Kidney (tissue), 14 donors: ENCODE measurements around the gene FARP2. TPM values are rescaled to one million over a fixed set of nuclear protein-coding genes. Genes with fewer than 3 reads are reported as not detected.

Experiments
- DNase-seq, 5 donors: peaks; one replicate each; pipeline ENCODE4 v3.0.0-alpha.2; 2013 to 2020
- FAIRE-seq: peaks from 2 replicates; lab custom pipeline; 2012; peaks lifted over from hg19 to GRCh38; lab: Jason Lieb, UNC
- H3K27ac ChIP-seq, 2 donors: one replicate each; pipeline ENCODE4 v1.7.0; 2013; ENCODE audit warnings: low read depth in 2 of 2, low read length in 2 of 2, inconsistent platforms in 1 of 2
- H3K27me3 ChIP-seq: one replicate; pipeline ENCODE4 v1.7.1; 2013; ENCODE audit warnings: low read length, inconsistent platforms; ENCODE audit not compliant: control insufficient read depth, insufficient read depth
- H3K36me3 ChIP-seq, 3 donors: one replicate each; pipeline versions ENCODE4 v1.7.0 to v1.7.1; 2013; ENCODE audit warnings: low read length in 3 of 3, control low read depth in 1 of 3, inconsistent platforms in 1 of 3; ENCODE audit not compliant: insufficient read depth in 3 of 3, control insufficient read depth in 2 of 3
- H3K4me1 ChIP-seq, 3 donors: one replicate each; pipeline versions ENCODE4 v1.7.0 to v1.7.1; 2013; ENCODE audit warnings: low read length in 3 of 3, inconsistent platforms in 1 of 3, low read depth in 1 of 3; ENCODE audit not compliant: control insufficient read depth in 2 of 3, insufficient read depth in 2 of 3
- H3K4me3 ChIP-seq, 3 donors: one replicate each; pipeline versions ENCODE4 v1.7.0 to v1.8.1; 2013; ENCODE audit warnings: low read length in 3 of 3, control low read depth in 1 of 3, inconsistent platforms in 1 of 3
- H3K9ac ChIP-seq, 3 donors: one replicate each; pipeline versions ENCODE4 v1.7.0 to v1.7.1; 2013; ENCODE audit warnings: low read length in 3 of 3, control low read depth in 1 of 3, inconsistent platforms in 1 of 3
- H3K9me3 ChIP-seq, 3 donors: one replicate each; pipeline versions ENCODE4 v1.7.0 to v1.7.1; 2013; ENCODE audit warnings: low read length in 3 of 3, control low read depth in 1 of 3, inconsistent platforms in 1 of 3; ENCODE audit not compliant: control insufficient read depth in 2 of 3, insufficient read depth in 1 of 3
- intact Hi-C: fragments of 100-400 bp; cut with DNase I; formaldehyde crosslinking; loops from one replicate; pipeline ENCODE4 v1.11.1; 2022
- polyA plus RNA-seq: library from polyadenylated mRNA; stranded (reverse); fragments of 350-450 nt; fragmentation: Illumina TruSeq; extraction: RNeasy Lipid Tissue Mini Kit (QIAGEN cat#74804); gene quantifications from one replicate; pipeline ENCODE4 v1.2.3, GENCODE V29; 2014; ENCODE audit warnings: low read depth, low replicate concordance; ENCODE audit not compliant: insufficient read depth
- total RNA-seq: library from RNA; stranded (reverse); fragmentation: NEBNext Ultra II Directional; extraction: Animal tissue kit (Norgen Biotek cat#: 25700); gene quantifications from one replicate; pipeline ENCODE4 v1.2.1, GENCODE V29; 2021
- TF ChIP-seq, protein P1 (sequence below): IDR thresholded peaks from 3 replicates; pipeline ENCODE4 v1.5.1; 2012; ENCODE audit warnings: mild to moderate bottlenecking, moderate library complexity, borderline replicate concordance; ENCODE audit not compliant: insufficient read depth; ENCODE audit errors: extremely low read depth
- donor health status: control.
- donor health status: control.
- donor health status: control.
- donor health status: control.
- donor health status: control.
- donor health status: DM: yes; HTN: yes; CAD: no.
- donor health status: Normal renal cell carcinoma (clear cell type).

FARP2 gene
- total and polyA plus RNA-seq, 2 donors from 2014 or later = 20.3 to 50.5 TPM

DNA sequence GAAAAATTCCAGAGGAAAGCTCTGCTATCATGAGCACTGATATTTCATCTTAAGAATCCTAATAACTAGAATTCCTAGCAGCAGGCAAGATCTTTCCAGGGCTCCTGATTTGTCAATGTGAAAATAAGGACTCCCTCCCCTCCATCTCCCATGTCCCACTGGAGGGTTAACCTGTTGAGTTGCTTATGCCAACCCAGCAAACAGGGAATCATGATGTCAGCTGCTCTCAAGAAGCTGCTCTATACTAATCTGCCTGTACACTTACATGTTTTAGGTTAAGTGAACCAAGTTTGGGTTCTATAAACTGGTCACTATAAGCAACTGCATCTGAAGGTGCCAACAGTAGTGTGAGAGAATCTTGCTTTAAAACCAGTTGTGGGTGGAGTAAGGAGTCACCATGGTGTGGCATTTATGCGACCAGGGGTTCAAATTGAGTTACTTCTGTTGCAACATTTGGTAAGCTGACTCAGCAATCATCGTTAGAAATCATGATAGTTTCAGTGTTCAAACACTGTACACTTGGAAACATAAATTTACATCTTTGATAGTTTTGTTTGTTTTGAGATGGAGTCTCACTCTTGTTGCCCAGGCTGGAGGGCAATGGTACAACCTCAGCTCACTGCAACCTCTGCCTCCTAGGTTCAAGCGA, 98.9 kb downstream of the FARP2 start:
- Histone ChIP-seq H3K27ac (no peak overlapping the region), H3K4me3 (no peak overlapping the region), H3K36me3 (no peaks in the 10 kb centered on the region), H3K9ac (no peak overlapping the region), H3K9me3 (no peaks in the 10 kb centered on the region), H3K4me1 (no peaks in the 10 kb centered on the region), H3K27me3 (no peaks in the 10 kb centered on the region)
- DNase-seq = no peak
- TF ChIP-seq, protein P1, sequence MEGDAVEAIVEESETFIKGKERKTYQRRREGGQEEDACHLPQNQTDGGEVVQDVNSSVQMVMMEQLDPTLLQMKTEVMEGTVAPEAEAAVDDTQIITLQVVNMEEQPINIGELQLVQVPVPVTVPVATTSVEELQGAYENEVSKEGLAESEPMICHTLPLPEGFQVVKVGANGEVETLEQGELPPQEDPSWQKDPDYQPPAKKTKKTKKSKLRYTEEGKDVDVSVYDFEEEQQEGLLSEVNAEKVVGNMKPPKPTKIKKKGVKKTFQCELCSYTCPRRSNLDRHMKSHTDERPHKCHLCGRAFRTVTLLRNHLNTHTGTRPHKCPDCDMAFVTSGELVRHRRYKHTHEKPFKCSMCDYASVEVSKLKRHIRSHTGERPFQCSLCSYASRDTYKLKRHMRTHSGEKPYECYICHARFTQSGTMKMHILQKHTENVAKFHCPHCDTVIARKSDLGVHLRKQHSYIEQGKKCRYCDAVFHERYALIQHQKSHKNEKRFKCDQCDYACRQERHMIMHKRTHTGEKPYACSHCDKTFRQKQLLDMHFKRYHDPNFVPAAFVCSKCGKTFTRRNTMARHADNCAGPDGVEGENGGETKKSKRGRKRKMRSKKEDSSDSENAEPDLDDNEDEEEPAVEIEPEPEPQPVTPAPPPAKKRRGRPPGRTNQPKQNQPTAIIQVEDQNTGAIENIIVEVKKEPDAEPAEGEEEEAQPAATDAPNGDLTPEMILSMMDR = no peak
- intact Hi-C loops = no loop called here
- FAIRE-seq = no peak

DNA sequence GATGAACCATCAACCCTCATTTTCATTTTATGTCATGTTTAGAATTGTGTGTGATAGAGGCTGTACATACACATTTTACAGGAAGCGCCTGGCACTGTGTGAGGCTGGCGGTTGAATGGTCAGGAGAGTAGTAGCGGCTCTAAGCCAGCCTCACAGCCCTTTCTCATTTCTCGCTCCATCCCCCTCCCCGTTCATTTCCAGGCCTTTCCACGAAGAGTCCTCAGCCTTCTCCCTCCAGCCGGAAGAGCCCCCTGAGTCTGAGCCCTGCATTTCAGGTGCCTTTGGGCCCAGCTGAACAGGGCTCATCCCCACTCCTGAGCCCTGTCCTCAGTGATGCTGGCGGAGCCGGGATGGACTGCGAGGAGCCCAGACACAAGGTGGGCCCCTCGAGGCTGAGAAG, 100.5 kb downstream of the FARP2 start:
- FAIRE-seq = no peak
- H3K36me3 ChIP-seq = no peaks in the 10 kb centered on the region
- DNase-seq = no peak
- no peak overlapping the region for H3K4me3 ChIP-seq
- TF ChIP-seq, protein P1 = no peak
- H3K9me3 ChIP-seq = no peaks in the 10 kb centered on the region
- H3K4me1 ChIP-seq = no peaks in the 10 kb centered on the region
- intact Hi-C loops = no loop called here
- no peak overlapping the region for H3K27ac ChIP-seq
- H3K9ac ChIP-seq = no peak overlapping the region
- H3K27me3 ChIP-seq = no peaks in the 10 kb centered on the region

DNA sequence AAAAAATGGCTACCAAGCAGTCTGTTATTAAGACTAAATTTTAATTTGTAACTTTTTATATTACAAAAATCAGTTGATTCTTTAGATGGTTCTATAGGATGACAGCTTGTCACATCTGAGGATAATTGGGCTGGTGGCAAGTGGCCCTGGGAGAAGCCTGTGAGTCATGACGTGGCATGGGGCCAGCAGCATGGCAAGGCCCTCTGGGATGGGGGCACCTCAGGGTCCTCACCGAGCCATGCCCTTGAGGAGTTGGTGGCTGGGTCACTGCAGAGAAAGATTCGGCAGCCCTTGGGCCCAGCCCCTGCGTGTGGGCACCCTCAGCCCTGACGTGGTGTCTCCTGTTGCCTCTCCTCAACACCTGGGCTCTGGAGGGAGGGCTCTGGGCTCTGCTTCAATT, 102.6 kb downstream of the FARP2 start:
- no peak for DNase-seq
- no peak for FAIRE-seq
- TF ChIP-seq, protein P1 = no peak

More for the DNA sequence above, 102.6 kb downstream of the FARP2 start:
- Histone ChIP-seq H3K27ac (no peak overlapping the region), H3K9ac (no peak overlapping the region), H3K9me3 (no peaks in the 10 kb centered on the region), H3K27me3 (no peaks in the 10 kb centered on the region), H3K4me3 (no peak overlapping the region), H3K36me3 (peaks cover 0 to 2% (median 0%) of the 10 kb centered on the region in 3 donors), H3K4me1 (peaks cover 0 to 2% (median 0%) of the 10 kb centered on the region in 3 donors)
- intact Hi-C loops = no loop called here
